BLaER1 treated with 17β-estradiol and CSF1 and Interleukin-3, amounts not matched to agents 10 nM and 100 nM (cell line): ENCODE results near the gene STK33.

Source experiments
- H3K27ac ChIP-seq, 11 experiments: shearing (Covaris generic); formaldehyde crosslinking; 2 replicates each; pipeline ENCODE4 v1.8.1; 2022
- H3K27me3 ChIP-seq, 11 experiments: shearing (Covaris generic); formaldehyde crosslinking; 2 replicates each; pipeline ENCODE4 v1.8.1; 2022
- H3K36me3 ChIP-seq, 11 experiments: shearing (Covaris generic); formaldehyde crosslinking; 2 replicates each; pipeline ENCODE4 v1.8.1; 2022
- H3K4me1 ChIP-seq, 10 experiments: shearing (Covaris generic); formaldehyde crosslinking; 2 replicates each; pipeline ENCODE4 v1.8.1; 2022
- H3K4me2 ChIP-seq, 11 experiments: shearing (Covaris generic); formaldehyde crosslinking; 2 replicates each; pipeline ENCODE4 v1.8.1; 2022
- H3K4me3 ChIP-seq, 10 experiments: shearing (Covaris generic); formaldehyde crosslinking; 2 replicates each; pipeline ENCODE4 v1.8.1; 2022
- H3K9ac ChIP-seq, 11 experiments: shearing (Covaris generic); formaldehyde crosslinking; 2 replicates each; pipeline ENCODE4 v1.8.1; 2022
- H3K9me3 ChIP-seq, 11 experiments: shearing (Covaris generic); formaldehyde crosslinking; replicated peaks in 1 of 11; 2 replicates each; pipeline ENCODE4 v1.8.1; 2022
- H4K20me1 ChIP-seq, 11 experiments: shearing (Covaris generic); formaldehyde crosslinking; 2 replicates each; pipeline ENCODE4 v1.8.1; 2022
- Cebpa-rat ChIP-seq, 11 experiments: shearing (Covaris generic); IDR thresholded peaks; 2 replicates each; pipeline ENCODE4 v1.8.1; 2022

Gene STK33

GRCh38 chr11:8369592-8370205 is 224.3 kb downstream of the STK33 start:
- Histone ChIP-seq H3K4me2 (no peak overlapping the region), H3K27me3 (no peaks in the 10 kb centered on the region), H3K27ac (no peak overlapping the region), H3K36me3 (no peaks in the 10 kb centered on the region), H3K9me3 (no peaks in the 10 kb centered on the region), H4K20me1 (no peaks in the 10 kb centered on the region), H3K4me3 (no peak overlapping the region), H3K4me1 (peaks cover 0 to 7% (median under 1%) of the 10 kb centered on the region in 10 experiments; a peak in 4 of 20 replicates), H3K9ac (no peak overlapping the region)
- no peak for TF ChIP-seq Cebpa-rat (IDR thresholded peaks at IDR 0.05)

DNA sequence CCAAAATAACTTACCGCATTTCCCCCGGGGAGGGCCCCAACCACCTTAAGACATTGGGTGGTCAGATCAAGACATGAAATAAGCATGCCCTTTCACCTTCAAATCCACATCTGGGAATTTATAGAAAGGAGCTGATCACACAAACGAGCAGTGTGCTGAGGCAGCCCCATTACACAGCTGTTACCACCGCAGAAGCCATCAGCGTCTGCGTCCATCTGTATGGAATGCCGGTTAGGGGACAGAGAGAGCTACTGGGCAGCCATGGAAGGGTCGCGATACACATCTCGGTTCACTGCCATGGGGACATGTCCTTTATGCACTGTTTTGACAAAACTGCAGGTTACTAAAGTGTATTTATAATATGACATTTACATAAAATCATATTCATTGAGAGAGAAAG is 225.3 kb downstream of the STK33 start:
- H3K4me1 ChIP-seq, result peaks cover 0 to 13% (median 4%) of the 10 kb centered on the region in 10 experiments; a peak in 10 of 20 replicates
- H3K9me3 ChIP-seq, result no peaks in the 10 kb centered on the region
- H3K36me3 ChIP-seq, result no peaks in the 10 kb centered on the region
- no peak overlapping the region for H3K4me2 ChIP-seq
- no peaks in the 10 kb centered on the region for H3K27me3 ChIP-seq
- H3K27ac ChIP-seq, result no peak overlapping the region
- no peak overlapping the region for H3K9ac ChIP-seq
- no peak overlapping the region for H3K4me3 ChIP-seq
- TF ChIP-seq Cebpa-rat (IDR thresholded peaks at IDR 0.05), result no peak
- H4K20me1 ChIP-seq, result no peaks in the 10 kb centered on the region

- no peaks in the 10 kb centered on the region for H4K20me1 ChIP-seq
- H3K4me3 ChIP-seq, result no peak overlapping the region
- H3K27me3 ChIP-seq, result no peaks in the 10 kb centered on the region
- no peaks in the 10 kb centered on the region for H3K9me3 ChIP-seq
- H3K27ac ChIP-seq, result no peak overlapping the region
- no peaks in the 10 kb centered on the region for H3K36me3 ChIP-seq
- H3K4me1 ChIP-seq, result peaks cover 0 to 13% (median 6%) of the 10 kb centered on the region in 10 experiments; a peak in 11 of 20 replicates
- H3K4me2 ChIP-seq, result no peak overlapping the region
- TF ChIP-seq Cebpa-rat (IDR thresholded peaks at IDR 0.05), result no peak
- no peak overlapping the region for H3K9ac ChIP-seq
These were observed 225.8 kb downstream of the STK33 start for GRCh38 chr11:8368194-8368593.

DNA sequence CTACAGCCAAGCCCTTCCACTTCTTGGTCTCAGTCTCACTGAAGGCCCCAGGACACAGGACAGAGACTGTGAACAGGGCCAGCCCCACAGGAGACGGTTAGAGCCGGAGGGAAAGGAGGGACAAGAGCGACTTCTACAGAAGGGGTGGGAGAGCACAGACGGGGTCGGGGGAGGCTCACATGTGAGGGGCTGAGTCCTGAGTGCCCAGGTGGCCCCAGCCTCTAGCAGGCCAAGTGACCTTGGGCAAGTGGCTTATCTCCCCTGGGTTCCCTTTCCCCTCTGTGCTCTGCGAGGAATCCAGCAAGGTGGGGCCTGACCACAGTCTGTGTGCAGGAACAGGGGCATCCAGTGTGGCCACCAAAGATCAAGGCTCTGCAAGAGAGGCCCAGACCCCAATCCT is 227.7 kb downstream of the STK33 start:
- Histone ChIP-seq H3K9ac (no peak overlapping the region), H3K27ac (no peak overlapping the region), H3K27me3 (no peaks in the 10 kb centered on the region), H3K4me1 (peaks cover 0 to 21% (median 6%) of the 10 kb centered on the region in 10 experiments; a peak in 11 of 20 replicates), H3K36me3 (no peaks in the 10 kb centered on the region), H4K20me1 (no peaks in the 10 kb centered on the region), H3K4me3 (no peak overlapping the region), H3K9me3 (no peaks in the 10 kb centered on the region), H3K4me2 (no peak overlapping the region)
- TF ChIP-seq Cebpa-rat (IDR thresholded peaks at IDR 0.05), result no peak

- no peaks in the 10 kb centered on the region for H3K9me3 ChIP-seq
- no peak overlapping the region for H3K4me3 ChIP-seq
- no peak overlapping the region for H3K4me2 ChIP-seq
- H3K4me1 ChIP-seq, result peaks cover 0 to 21% (median 6%) of the 10 kb centered on the region in 10 experiments; a peak in 11 of 20 replicates
- no peak overlapping the region for H3K9ac ChIP-seq
- H3K27me3 ChIP-seq, result no peaks in the 10 kb centered on the region
- no peaks in the 10 kb centered on the region for H3K36me3 ChIP-seq
- no peak for TF ChIP-seq Cebpa-rat (IDR thresholded peaks at IDR 0.05)
- no peak overlapping the region for H3K27ac ChIP-seq
- no peaks in the 10 kb centered on the region for H4K20me1 ChIP-seq
These were observed 228.6 kb downstream of the STK33 start for GRCh38 chr11:8365216-8365941.

DNA sequence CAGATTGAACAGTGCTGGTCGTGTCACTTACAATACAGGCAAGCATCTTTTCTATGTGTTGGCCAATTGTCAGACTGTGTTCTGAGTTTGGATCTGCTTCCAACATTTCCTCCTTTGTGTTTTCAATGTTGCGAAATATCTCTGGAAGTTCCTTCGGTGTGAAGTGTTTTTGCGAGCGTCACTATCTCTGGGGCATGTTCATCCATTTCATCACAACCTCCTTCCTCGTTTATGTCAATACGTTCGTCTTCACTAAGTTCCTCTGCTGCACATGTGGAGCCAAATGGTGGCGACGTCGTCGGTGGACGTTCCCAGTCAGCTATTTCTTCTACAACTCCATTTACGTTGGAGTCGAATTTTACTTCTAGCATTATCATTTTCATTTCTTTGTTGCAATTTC is 230.1 kb downstream of the STK33 start:
- Histone ChIP-seq H3K36me3 (no peaks in the 10 kb centered on the region), H4K20me1 (no peaks in the 10 kb centered on the region), H3K27me3 (no peaks in the 10 kb centered on the region), H3K9ac (no peak overlapping the region), H3K9me3 (no peaks in the 10 kb centered on the region), H3K4me2 (peak overlapping the region in 4 of 11 experiments; percentile 5 to 61 (median 36); a peak in 5 of 22 replicates), H3K4me1 (peaks cover 0 to 21% (median 6%) of the 10 kb centered on the region in 10 experiments; a peak in 11 of 20 replicates), H3K4me3 (no peak overlapping the region), H3K27ac (no peak overlapping the region)
- peak in 10 of 11 experiments; percentile 38 to 92 (median 70); a peak in 16 of 22 replicates for TF ChIP-seq Cebpa-rat (IDR thresholded peaks at IDR 0.05)

DNA sequence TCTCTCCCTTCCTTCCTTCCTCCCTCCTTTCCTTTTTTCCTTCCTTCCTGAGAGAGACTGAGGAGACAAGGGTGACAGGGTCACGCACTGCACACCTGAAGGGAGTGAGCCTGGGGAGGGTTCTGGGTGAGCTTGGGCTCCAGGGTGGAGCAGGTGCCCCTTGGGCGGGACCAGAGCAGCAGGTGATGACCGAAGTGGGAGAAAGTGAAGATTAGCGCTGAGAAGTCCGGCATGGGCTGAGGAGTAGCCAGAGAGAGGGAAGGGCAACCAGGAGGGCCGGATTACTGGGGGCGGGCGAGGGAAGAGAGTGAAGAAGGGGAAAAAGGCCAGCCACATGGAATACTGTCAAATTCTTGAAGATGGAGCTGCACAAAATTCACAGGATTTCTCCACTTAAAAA is 231.1 kb downstream of the STK33 start:
- Histone ChIP-seq H3K9ac (no peak overlapping the region), H3K4me3 (no peak overlapping the region), H3K27me3 (no peaks in the 10 kb centered on the region), H3K4me1 (peaks cover 0 to 21% (median 3%) of the 10 kb centered on the region in 10 experiments; a peak in 9 of 20 replicates), H3K4me2 (peak overlapping the region in 2 of 11 experiments; percentile 5 to 51; a peak in 3 of 22 replicates), H3K9me3 (no peaks in the 10 kb centered on the region), H3K27ac (no peak overlapping the region), H4K20me1 (no peaks in the 10 kb centered on the region), H3K36me3 (no peaks in the 10 kb centered on the region)
- no peak for TF ChIP-seq Cebpa-rat (IDR thresholded peaks at IDR 0.05)

- no peaks in the 10 kb centered on the region for H3K27me3 ChIP-seq
- H3K4me2 ChIP-seq, result no peak overlapping the region
- H3K4me1 ChIP-seq, result peaks cover 0 to 21% (median 3%) of the 10 kb centered on the region in 10 experiments; a peak in 9 of 20 replicates
- TF ChIP-seq Cebpa-rat (IDR thresholded peaks at IDR 0.05), result no peak
- H3K9me3 ChIP-seq, result no peaks in the 10 kb centered on the region
- no peak overlapping the region for H3K27ac ChIP-seq
- no peaks in the 10 kb centered on the region for H4K20me1 ChIP-seq
- no peak overlapping the region for H3K9ac ChIP-seq
- no peaks in the 10 kb centered on the region for H3K36me3 ChIP-seq
- H3K4me3 ChIP-seq, result no peak overlapping the region
These were observed 231.5 kb downstream of the STK33 start for GRCh38 chr11:8362491-8362890.

- Histone ChIP-seq H3K4me3 (no peak overlapping the region), H3K9me3 (no peaks in the 10 kb centered on the region), H3K9ac (no peak overlapping the region), H3K27me3 (no peaks in the 10 kb centered on the region), H3K4me2 (no peak overlapping the region), H3K4me1 (peaks cover 0 to 21% (median 3%) of the 10 kb centered on the region in 10 experiments; a peak in 9 of 20 replicates), H3K36me3 (no peaks in the 10 kb centered on the region), H4K20me1 (no peaks in the 10 kb centered on the region), H3K27ac (no peak overlapping the region)
- no peak for TF ChIP-seq Cebpa-rat (IDR thresholded peaks at IDR 0.05)
These were observed 232.3 kb downstream of the STK33 start for GRCh38 chr11:8361664-8362210.
